Muscle of leg (tissue), 11 donors: ENCODE measurements around the gene MORC2. TPM values are rescaled to one million over a fixed set of nuclear protein-coding genes. Genes with fewer than 3 reads are reported as not detected.

Experiments used
- DNase-seq: peaks from one replicate; pipeline ENCODE4 v3.0.0; 2013
- H3K27ac ChIP-seq: one replicate; pipeline ENCODE4 v1.5.1; 2013; ENCODE audit warnings: mild to moderate bottlenecking, low read length, control low read depth
- H3K27me3 ChIP-seq: one replicate; pipeline ENCODE4 v1.6.1; 2013; ENCODE audit warnings: low read length; ENCODE audit not compliant: control insufficient read depth, insufficient read depth
- H3K36me3 ChIP-seq: one replicate; pipeline ENCODE4 v1.6.1; 2013; ENCODE audit warnings: low read length; ENCODE audit not compliant: control insufficient read depth, insufficient read depth
- H3K4me1 ChIP-seq: one replicate; pipeline ENCODE4 v1.6.1; 2013; ENCODE audit warnings: low read length; ENCODE audit not compliant: control insufficient read depth, insufficient read depth
- H3K4me3 ChIP-seq: one replicate; pipeline ENCODE4 v1.5.1; 2013; ENCODE audit warnings: low read length, control low read depth
- H3K9me3 ChIP-seq: replicated peaks from 2 replicates; pipeline ENCODE4 v1.6.1; 2013; ENCODE audit warnings: low read depth, low read length; ENCODE audit not compliant: control insufficient read depth
- WGBS: methylation state at CpG from one replicate; pipeline ENCODE4 v1.1.5; 2013; ENCODE audit warnings: missing lambda C conversion rate; ENCODE audit not compliant: insufficient coverage; 5-methylcytosine and 5-hydroxymethylcytosine counted together
- polyA plus RNA-seq, 8 donors: library from polyadenylated mRNA; unstranded; fragments of 120-200 nt; gene quantifications; one replicate each; pipeline versions ENCODE4 v1.2.1 to v1.2.3, GENCODE V29; 2013; ENCODE audit warnings: inconsistent platforms in 1 of 8, low replicate concordance in 1 of 8; ENCODE audit not compliant: insufficient read length in 8 of 8, insufficient read depth in 1 of 8
- total RNA-seq: library from RNA; stranded (reverse); fragments of 120-200 nt; gene quantifications from one replicate; pipeline ENCODE4 v1.2.4, GENCODE V29; 2013

Gene MORC2
- total and polyA plus RNA-seq, 9 donors, result 16.6 to 26.8 (median 23.5) TPM

GRCh38 chr22:30953206-30953605 lies 15.4 kb downstream of the MORC2 start:
- H3K4me1 ChIP-seq, result peaks cover 4% of the 10 kb centered on the region
- WGBS, result no CpG with 5 or more reads among the region's 2 CpGs
- no peak overlapping the region for H3K27ac ChIP-seq
- no peaks in the 10 kb centered on the region for H3K9me3 ChIP-seq
- no peak overlapping the region for H3K4me3 ChIP-seq
- DNase-seq, result peak; percentile 51
- H3K36me3 ChIP-seq, result peaks cover 54% of the 10 kb centered on the region
- no peaks in the 10 kb centered on the region for H3K27me3 ChIP-seq

GRCh38 chr22:30949934-30950660 lies 18.5 kb downstream of the MORC2 start:
- Histone ChIP-seq H3K27me3 (no peaks in the 10 kb centered on the region), H3K4me3 (no peak overlapping the region), H3K27ac (no peak overlapping the region), H3K36me3 (peaks cover 78% of the 10 kb centered on the region), H3K4me1 (peaks cover 9% of the 10 kb centered on the region), H3K9me3 (no peaks in the 10 kb centered on the region)
- no peak for DNase-seq
- 73% methylated on average over 5 of the region's 7 CpGs for WGBS

- Histone ChIP-seq H3K36me3 (peaks cover 87% of the 10 kb centered on the region), H3K27me3 (no peaks in the 10 kb centered on the region), H3K9me3 (no peaks in the 10 kb centered on the region), H3K4me3 (no peak overlapping the region), H3K27ac (no peak overlapping the region), H3K4me1 (peaks cover 9% of the 10 kb centered on the region)
- DNase-seq, result no peak
- WGBS, result 38% methylated on average over 3 of the region's 3 CpGs
Measured at GRCh38 chr22:30948930-30949342, 19.6 kb downstream of the MORC2 start.

- WGBS, result 26% methylated on average over 2 of the region's 2 CpGs
- no peak overlapping the region for H3K4me3 ChIP-seq
- H3K4me1 ChIP-seq, result peaks cover 9% of the 10 kb centered on the region
- peak; percentile 86 for DNase-seq
- H3K36me3 ChIP-seq, result peaks cover 88% of the 10 kb centered on the region
- H3K9me3 ChIP-seq, result no peaks in the 10 kb centered on the region
- no peak overlapping the region for H3K27ac ChIP-seq
- H3K27me3 ChIP-seq, result no peaks in the 10 kb centered on the region
Measured at GRCh38 chr22:30947816-30948454, 20.6 kb downstream of the MORC2 start.

- WGBS, result 49% methylated on average over 4 of the region's 5 CpGs
Measured at GRCh38 chr22:30947173-30947815, 21.3 kb downstream of the MORC2 start.

GRCh38 chr22:30946354-30946753 lies 22.2 kb downstream of the MORC2 start:
- H3K4me3 ChIP-seq, result no peak overlapping the region
- DNase-seq, result no peak
- H3K27ac ChIP-seq, result no peak overlapping the region
- no peaks in the 10 kb centered on the region for H3K9me3 ChIP-seq
- H3K4me1 ChIP-seq, result peaks cover 5% of the 10 kb centered on the region
- H3K27me3 ChIP-seq, result no peaks in the 10 kb centered on the region
- H3K36me3 ChIP-seq, result peaks cover 91% of the 10 kb centered on the region
- 74% methylated on average over 7 of the region's 7 CpGs for WGBS

More at GRCh38 chr22:30947173-30947815, 21.3 kb downstream of the MORC2 start:
- DNase-seq, result peak; percentile 34
- Histone ChIP-seq H3K4me1 (peaks cover 7% of the 10 kb centered on the region), H3K27ac (no peak overlapping the region), H3K9me3 (no peaks in the 10 kb centered on the region), H3K36me3 (peaks cover 88% of the 10 kb centered on the region), H3K27me3 (no peaks in the 10 kb centered on the region), H3K4me3 (no peak overlapping the region)

- H3K4me3 ChIP-seq, result no peak overlapping the region
- peaks cover 92% of the 10 kb centered on the region for H3K36me3 ChIP-seq
- 100% methylated on average over 1 of the region's 2 CpGs for WGBS
- H3K27me3 ChIP-seq, result no peaks in the 10 kb centered on the region
- H3K4me1 ChIP-seq, result peaks cover 5% of the 10 kb centered on the region
- no peak overlapping the region for H3K27ac ChIP-seq
- no peak for DNase-seq
- no peaks in the 10 kb centered on the region for H3K9me3 ChIP-seq
Measured at GRCh38 chr22:30945653-30946052, 22.9 kb downstream of the MORC2 start.

- H3K36me3 ChIP-seq, result peaks cover 92% of the 10 kb centered on the region
- H3K9me3 ChIP-seq, result no peaks in the 10 kb centered on the region
- H3K4me1 ChIP-seq, result peaks cover 5% of the 10 kb centered on the region
- 93% methylated on average over 1 of the region's 4 CpGs for WGBS
- no peak for DNase-seq
- H3K27me3 ChIP-seq, result no peaks in the 10 kb centered on the region
- H3K27ac ChIP-seq, result no peak overlapping the region
- H3K4me3 ChIP-seq, result no peak overlapping the region
Measured at GRCh38 chr22:30944986-30945385, 23.6 kb downstream of the MORC2 start.

GRCh38 chr22:30943368-30943767 lies 25.2 kb downstream of the MORC2 start:
- Histone ChIP-seq H3K9me3 (no peaks in the 10 kb centered on the region), H3K27me3 (no peaks in the 10 kb centered on the region), H3K36me3 (peaks cover 89% of the 10 kb centered on the region), H3K4me3 (no peak overlapping the region), H3K27ac (no peak overlapping the region), H3K4me1 (peaks cover 5% of the 10 kb centered on the region)
- DNase-seq, result no peak
- WGBS, result 71% methylated on average over 1 of the region's 3 CpGs

GRCh38 chr22:30941363-30941740 lies 27.2 kb downstream of the MORC2 start:
- peaks cover 90% of the 10 kb centered on the region for H3K36me3 ChIP-seq
- H3K27ac ChIP-seq, result no peak overlapping the region
- no peak for DNase-seq
- 92% methylated on average over 10 of the region's 11 CpGs for WGBS
- H3K4me1 ChIP-seq, result no peaks in the 10 kb centered on the region
- H3K9me3 ChIP-seq, result no peaks in the 10 kb centered on the region
- no peaks in the 10 kb centered on the region for H3K27me3 ChIP-seq
- H3K4me3 ChIP-seq, result no peak overlapping the region
